GM10248 (cell line): ENCODE results near the gene RBM18.

Experiments used
- CTCF ChIA-PET: fragments of 300-600 bp; sonication (Branson Sonifier 250); formaldehyde crosslinking; extraction: SDS; loops from one replicate; lab custom pipeline; 2021; ENCODE audit warnings: antibody characterized with exemption; lab: Yijun Ruan, JAX
- POLR2A ChIA-PET: fragments of 350-650 bp; sonication (Branson Sonifier 250); formaldehyde crosslinking; extraction: SDS; loops from one replicate; lab custom pipeline; 2020; ENCODE audit warnings: antibody characterized with exemption; lab: Yijun Ruan, JAX
- DNase-seq: peaks from one replicate; pipeline ENCODE4 v3.0.0; 2012; ENCODE audit errors: extremely low spot score
- TF ChIP-seq, protein P1 (sequence below): IDR thresholded peaks from 2 replicates; pipeline ENCODE4 v1.5.1; 2012; ENCODE audit warnings: mild to moderate bottlenecking, low read depth; ENCODE audit errors: extremely low read depth, missing control alignments, control extremely low read depth

Gene RBM18

DNA sequence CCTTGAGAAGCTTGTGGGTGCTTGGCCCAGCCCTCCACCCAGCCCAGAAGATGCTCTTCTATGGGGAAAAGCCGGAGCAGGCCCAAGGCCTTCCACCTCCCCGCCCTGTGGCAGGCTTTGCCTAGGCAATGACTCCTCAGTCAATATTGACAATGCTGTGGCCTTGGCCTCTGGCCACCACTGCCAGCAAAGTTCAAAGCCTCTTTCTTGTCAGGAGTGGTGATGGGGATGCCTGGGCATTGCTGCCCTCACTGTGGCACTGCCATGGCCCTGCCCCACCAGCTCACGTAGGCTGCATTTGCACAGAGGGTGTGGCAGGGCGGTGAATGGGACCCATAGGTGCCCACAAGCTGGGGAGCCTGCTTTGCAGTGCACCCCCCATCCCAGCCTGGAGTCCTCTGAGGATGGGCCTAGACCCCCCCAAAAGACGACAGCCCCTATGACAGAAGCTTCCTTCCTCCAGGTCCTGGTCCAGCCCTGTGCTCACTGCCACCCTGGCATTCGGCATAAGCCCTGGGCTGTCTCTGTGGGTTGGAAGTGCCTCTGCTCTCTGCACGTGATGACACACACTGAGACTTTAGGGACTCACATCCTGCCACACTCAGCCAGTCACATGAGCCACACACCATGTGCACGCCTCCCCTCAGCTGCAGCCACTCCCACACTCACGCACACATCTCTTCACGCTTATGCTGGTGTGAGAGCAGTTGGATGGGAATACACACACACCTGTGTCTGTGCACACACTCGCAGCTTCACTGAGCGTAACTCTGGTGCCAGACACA lies 73.9 kb downstream of the RBM18 start:
- POLR2A ChIA-PET: no interaction called here
- CTCF ChIA-PET: interaction anchor here (0.9 kb wide), 1 partner anchor 32 kb away, joined by 4 read pairs; no protein-coding TSS in a partner anchor
- DNase-seq: no peak

DNA sequence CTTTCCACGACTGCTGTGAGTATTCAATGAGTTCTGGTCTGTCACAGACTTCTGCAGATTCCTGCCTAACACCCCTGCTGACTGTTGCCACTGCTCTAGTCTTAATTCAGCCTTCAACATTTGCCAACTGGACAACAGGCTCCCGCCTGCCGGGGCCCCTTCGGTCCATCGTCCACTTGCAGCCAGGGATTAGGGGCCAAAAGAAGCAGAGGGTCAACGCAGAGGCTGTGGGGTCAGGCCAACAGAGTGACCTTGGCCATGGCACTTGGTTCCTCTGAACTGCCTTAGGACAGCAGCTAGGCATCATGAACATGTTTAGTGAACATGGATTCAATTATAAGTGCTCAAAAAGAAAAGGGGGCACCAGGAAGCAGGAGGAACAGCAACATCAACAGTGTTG lies 76.3 kb downstream of the RBM18 start:
- ChIA-PET CTCF (interaction anchor here (1.0 to 1.1 kb wide), 2 partner anchors 54 to 62 kb away, joined by 3 read pairs; no protein-coding TSS in a partner anchor), POLR2A (no interaction called here)
- DNase-seq: no peak
- TF ChIP-seq, protein P1, sequence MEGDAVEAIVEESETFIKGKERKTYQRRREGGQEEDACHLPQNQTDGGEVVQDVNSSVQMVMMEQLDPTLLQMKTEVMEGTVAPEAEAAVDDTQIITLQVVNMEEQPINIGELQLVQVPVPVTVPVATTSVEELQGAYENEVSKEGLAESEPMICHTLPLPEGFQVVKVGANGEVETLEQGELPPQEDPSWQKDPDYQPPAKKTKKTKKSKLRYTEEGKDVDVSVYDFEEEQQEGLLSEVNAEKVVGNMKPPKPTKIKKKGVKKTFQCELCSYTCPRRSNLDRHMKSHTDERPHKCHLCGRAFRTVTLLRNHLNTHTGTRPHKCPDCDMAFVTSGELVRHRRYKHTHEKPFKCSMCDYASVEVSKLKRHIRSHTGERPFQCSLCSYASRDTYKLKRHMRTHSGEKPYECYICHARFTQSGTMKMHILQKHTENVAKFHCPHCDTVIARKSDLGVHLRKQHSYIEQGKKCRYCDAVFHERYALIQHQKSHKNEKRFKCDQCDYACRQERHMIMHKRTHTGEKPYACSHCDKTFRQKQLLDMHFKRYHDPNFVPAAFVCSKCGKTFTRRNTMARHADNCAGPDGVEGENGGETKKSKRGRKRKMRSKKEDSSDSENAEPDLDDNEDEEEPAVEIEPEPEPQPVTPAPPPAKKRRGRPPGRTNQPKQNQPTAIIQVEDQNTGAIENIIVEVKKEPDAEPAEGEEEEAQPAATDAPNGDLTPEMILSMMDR: no peak

More for the DNA sequence above, 73.9 kb downstream of the RBM18 start:
- TF ChIP-seq, protein P1: no peak
